SIG-M5 treated with dmso at 0.1 percent for 504 hours (cell line): Measurements from ENCODE around the gene NPIPA8.
"Not testable (repeated sequence)": the region's sequence is repeated elsewhere in the genome, so short reads cannot be mapped to it uniquely, and the experiment has no call there.

ENCODE experiments used
- DNase-seq: peaks from one replicate; lab custom pipeline; 2025; ENCODE audit not compliant: unreplicated experiment; lab: John Stamatoyannopoulos, UW

The NPIPA8 gene

DNA sequence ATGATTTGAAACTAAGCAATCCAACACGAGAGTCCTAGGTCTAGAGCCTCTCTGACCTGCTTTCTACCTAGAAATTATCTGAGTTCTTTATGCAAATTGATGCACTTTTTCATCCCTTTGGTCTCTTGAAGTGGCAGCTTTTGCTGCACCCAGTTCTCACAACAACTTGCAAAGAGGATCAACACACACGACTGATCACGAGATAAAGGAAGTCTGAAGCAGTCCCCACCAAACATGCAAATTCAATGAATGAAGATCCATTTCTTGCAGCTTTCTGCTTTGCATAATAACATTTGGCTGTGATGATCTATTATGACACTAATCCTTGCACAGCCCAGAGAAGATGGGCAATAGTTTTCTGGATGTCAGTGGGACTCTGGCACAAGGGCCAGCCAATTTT lies 56.2 kb downstream of the NPIPA8 start:
- not testable (repeated sequence) for DNase-seq

DNA sequence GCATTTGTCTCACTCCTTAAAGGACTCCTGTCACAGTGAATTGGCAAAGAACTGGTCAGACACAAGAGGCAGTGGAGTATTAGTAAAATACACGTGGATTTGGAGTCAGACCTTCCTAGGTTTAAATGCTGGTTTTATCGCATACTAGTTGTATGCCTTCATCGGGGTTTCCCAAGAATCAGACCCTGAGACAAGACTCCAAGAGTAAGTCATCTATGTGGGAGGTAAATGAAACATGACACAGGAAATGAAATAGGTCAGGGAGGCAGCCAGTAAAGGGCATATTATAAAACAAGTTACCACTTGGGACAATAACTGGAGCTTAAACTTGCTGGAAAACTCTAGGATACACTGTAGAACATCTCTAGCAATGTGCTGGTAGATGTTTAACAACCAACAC lies 59.8 kb downstream of the NPIPA8 start:
- DNase-seq: not testable (repeated sequence)

DNA sequence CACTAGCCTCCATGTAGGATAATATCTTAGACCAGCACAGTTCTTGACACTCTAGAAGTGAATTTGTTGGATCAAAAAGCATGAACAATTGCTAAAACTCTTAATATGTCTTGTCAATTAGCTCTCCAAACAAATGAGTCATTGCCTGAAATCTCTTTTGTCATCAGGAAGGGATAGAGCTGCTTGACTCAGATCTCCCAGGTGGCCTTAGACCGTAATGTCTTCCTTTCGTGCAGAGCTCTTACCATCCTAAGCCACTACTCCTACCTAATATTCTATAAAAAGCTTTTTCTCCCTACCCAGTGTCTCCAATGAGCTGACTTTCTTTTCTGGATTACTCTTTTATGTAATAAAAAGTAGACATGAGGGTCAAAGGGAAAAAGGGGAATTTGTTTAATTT lies 66.4 kb downstream of the NPIPA8 start:
- DNase-seq: not testable (repeated sequence)
